K562 (cell line): Measurements from ENCODE around the gene DNASE2. TPM values are rescaled to one million over a fixed set of nuclear protein-coding genes. Genes with fewer than 3 reads are reported as not detected.

ENCODE experiments used
- ARID3A ChIP-seq: IDR thresholded peaks from 2 replicates; pipeline ENCODE4 v1.6.1; 2012; ENCODE audit warnings: low read depth, low read length, improper control_type of control experiment, borderline replicate concordance
- ATF4 ChIP-seq: fragments of 450-650 bp; formaldehyde crosslinking; IDR thresholded peaks from 2 replicates; pipeline ENCODE4 v1.4.0; 2022; ENCODE audit warnings: mild to moderate bottlenecking, moderate library complexity
- FOXP1 ChIP-seq: sonication (generic); formaldehyde crosslinking; IDR thresholded peaks from 2 replicates; pipeline ENCODE4 v1.8.0; 2022; ENCODE audit warnings: mild to moderate bottlenecking, missing genetic modification reagents
- HDAC1 ChIP-seq, 2 experiments: fragments of 450-650 bp; IDR thresholded peaks; 2 replicates each; pipeline ENCODE4 v1.6.1; 2016 to 2017; ENCODE audit warnings: inconsistent platforms in 1 of 2, mild to moderate bottlenecking in 1 of 2, moderate library complexity in 1 of 2
- NFRKB ChIP-seq: fragments of 450-650 bp; IDR thresholded peaks from 2 replicates; pipeline ENCODE4 v1.6.1; 2016; ENCODE audit warnings: low read depth
- NR2C1 ChIP-seq, 2 experiments: fragments of 450-650 bp; IDR thresholded peaks; 2 replicates each; pipeline ENCODE4 v1.6.1; 2017; ENCODE audit warnings: mild to moderate bottlenecking in 2 of 2, antibody characterized with exemption in 1 of 2, inconsistent platforms in 1 of 2, missing compliant biosample characterization in 1 of 2, missing genetic modification characterization in 1 of 2
- PYGO2 ChIP-seq: fragments of 450-650 bp; IDR thresholded peaks from 2 replicates; pipeline ENCODE4 v1.6.1; 2016; ENCODE audit warnings: mild to moderate bottlenecking, missing genetic modification characterization, moderate library complexity, missing compliant biosample characterization
- RBM15 ChIP-seq: fragments of 200-400 bp; formaldehyde crosslinking; IDR thresholded peaks from 2 replicates; pipeline ENCODE4 v1.6.1; 2018; ENCODE audit warnings: mild to moderate bottlenecking, low read length, moderate library complexity; ENCODE audit not compliant: insufficient read depth
- SMARCC2 ChIP-seq: fragments of 450-650 bp; IDR thresholded peaks from 2 replicates; pipeline ENCODE4 v1.6.1; 2017; ENCODE audit warnings: antibody characterized with exemption, moderate library complexity, mild to moderate bottlenecking, low read depth
- SOX6 ChIP-seq: fragments of 450-650 bp; IDR thresholded peaks from 2 replicates; pipeline ENCODE4 v1.6.1; 2014; ENCODE audit warnings: mild to moderate bottlenecking
- TCF15 ChIP-seq: fragments of 250-450 bp; sonication (Bioruptor Pico); IDR thresholded peaks from 2 replicates; pipeline ENCODE4 v1.8.0; 2022; ENCODE audit warnings: moderate library complexity, mild to moderate bottlenecking, inconsistent platforms
- ZBTB17 ChIP-seq: fragments of 450-650 bp; formaldehyde crosslinking; IDR thresholded peaks from 2 replicates; pipeline ENCODE4 v1.4.0; 2020; ENCODE audit warnings: mild to moderate bottlenecking
- ZFX ChIP-seq: sonication (generic); formaldehyde crosslinking; IDR thresholded peaks from 2 replicates; pipeline ENCODE4 v1.8.0; 2022; ENCODE audit warnings: mild to moderate bottlenecking, missing genetic modification reagents, moderate library complexity
- ZKSCAN8 ChIP-seq: fragments of 200-800 bp; sonication (Bioruptor generic); IDR thresholded peaks from 2 replicates; pipeline ENCODE4 v1.6.1; 2016; ENCODE audit warnings: missing genetic modification characterization, missing compliant biosample characterization
- ZNF175 ChIP-seq: fragments of 200-800 bp; sonication (Bioruptor generic); IDR thresholded peaks from 2 replicates; pipeline ENCODE4 v1.6.1; 2016; ENCODE audit warnings: low read depth, mild to moderate bottlenecking, missing genetic modification characterization, missing compliant biosample characterization
- ZNF280A ChIP-seq: fragments of 450-650 bp; IDR thresholded peaks from 2 replicates; pipeline ENCODE4 v1.6.1; 2018; ENCODE audit warnings: mild to moderate bottlenecking, low read depth; ENCODE audit not compliant: partially characterized antibody
- ZNF639 ChIP-seq, 2 experiments: fragments of 200-800 bp in 1 of 2; sonication (Bioruptor generic) in 1 of 2; sonication (generic) in 1 of 2; formaldehyde crosslinking in 1 of 2; IDR thresholded peaks in 1 of 2; conservative IDR thresholded peaks in 1 of 2; 2 replicates each; pipeline versions ENCODE4 v1.5.0 to v1.6.1; 2016 to 2020; ENCODE audit warnings: missing compliant biosample characterization in 1 of 2, missing genetic modification characterization in 1 of 2, missing genetic modification reagents in 1 of 2
- ZNF695 ChIP-seq: fragments of 450-650 bp; formaldehyde crosslinking; IDR thresholded peaks from 2 replicates; pipeline ENCODE4 v1.4.0; 2020; ENCODE audit warnings: mild to moderate bottlenecking, moderate library complexity
- ZNF778 ChIP-seq: fragments of 450-650 bp; formaldehyde crosslinking; IDR thresholded peaks from 2 replicates; pipeline ENCODE4 v1.4.0; 2020; ENCODE audit warnings: mild to moderate bottlenecking, moderate library complexity
- polyA plus RNA-seq, 8 experiments: library from polyadenylated mRNA; depleted of rRNA in 4 of 8; stranded (reverse) in 5 of 8; unstranded in 3 of 8; fragments of >200 nt; fragmentation: Nextera tagmentation in 2 of 8; fragmentation: Illumina TruSeq in 1 of 8; extraction: Ambion mirVana in 2 of 8; extraction: Trizol in 1 of 8; gene quantifications; 2 replicates each; pipeline versions ENCODE4 v1.2.1 to v1.2.3, GENCODE V29; 2011 to 2014; ENCODE audit warnings: inconsistent platforms in 1 of 8, missing spikeins in 1 of 8
- total RNA-seq, 7 experiments: library from RNA; depleted of rRNA in 6 of 7; stranded (reverse); fragments of >200 nt in 6 of 7; fragmentation: Illumina TruSeq in 2 of 7; extraction: Trizol in 2 of 7; gene quantifications; 2 replicates each; pipeline versions ENCODE4 v1.2.1 to v1.2.3, GENCODE V29; 2011 to 2021; ENCODE audit warnings: low replicate concordance in 1 of 7

DNASE2 gene
- total and polyA plus RNA-seq, 9 of the 15 experiments (the other 6 are each of a cell fraction or from before 2014, with no cell fraction given): 4.4 to 27.0 (median 20.2) TPM

- TF ChIP-seq ARID3A (0 out of 2 replicates have a peak, but pooled peaks have one; percentile 4), ZNF175 (peak; percentile 38; the same call in 1 of the 2 replicates), ZBTB17 (no peak), ZNF639 (CRISPR knock-in tag; conservative IDR thresholded peaks at IDR 0.05 in 1 of 2, IDR thresholded peaks at IDR 0.05 in 1 of 2) (peak in 1 of 2 experiments; percentile 69; a peak in 2 of 4 replicates), FOXP1 (CRISPR knock-in tag) (peak; percentile 73; the same call in 1 of the 2 replicates), PYGO2 (tag) (no peak), ZNF695 (no peak), ZKSCAN8 (CRISPR knock-in tag) (peak; percentile 23; the same call in 1 of the 2 replicates), SMARCC2 (peak; percentile 48; the same call in 1 of the 2 replicates), ATF4 (CRISPR knock-in tag) (no peak; the same call in 1 of the 2 replicates), NR2C1 (IDR thresholded peaks at IDR 0.05) (no peak), NR2C1 (tag; IDR thresholded peaks at IDR 0.05) (0 out of 2 replicates have a peak, but pooled peaks have one; percentile 18), HDAC1 (IDR thresholded peaks at IDR 0.05) (peak in 1 of 2 experiments; percentile 25; a peak in 1 of 4 replicates), RBM15 (no peak), ZNF280A (no peak), TCF15 (CRISPR knock-in tag) (no peak; the same call in 1 of the 2 replicates), ZNF778 (CRISPR knock-in tag) (no peak), ZFX (CRISPR knock-in tag) (peak; percentile 84), SOX6 (peak; percentile 79), NFRKB (0 out of 2 replicates have a peak, but pooled peaks have one; percentile 78)
Observed at GRCh38 chr19:12886969-12887747, 5.9 kb upstream of the DNASE2 start, which contains the start of gene KLF1 (continued).
